GM19468 (cell line): ENCODE results near the gene SLAIN1.

Source experiments
- ATAC-seq: cut with Tn5 transposase; IDR thresholded peaks from one replicate; pipeline ENCODE4 v1.9.1; 2021; ENCODE audit warnings: mild to moderate bottlenecking, moderate library complexity, moderate number of reproducible peaks; ENCODE audit not compliant: unreplicated experiment; ENCODE audit errors: extremely low read depth

Gene SLAIN1

GRCh38 chr13:77703408-77703807 lies 5.9 kb downstream of the SLAIN1 start:
- ATAC-seq, result no peak

DNA sequence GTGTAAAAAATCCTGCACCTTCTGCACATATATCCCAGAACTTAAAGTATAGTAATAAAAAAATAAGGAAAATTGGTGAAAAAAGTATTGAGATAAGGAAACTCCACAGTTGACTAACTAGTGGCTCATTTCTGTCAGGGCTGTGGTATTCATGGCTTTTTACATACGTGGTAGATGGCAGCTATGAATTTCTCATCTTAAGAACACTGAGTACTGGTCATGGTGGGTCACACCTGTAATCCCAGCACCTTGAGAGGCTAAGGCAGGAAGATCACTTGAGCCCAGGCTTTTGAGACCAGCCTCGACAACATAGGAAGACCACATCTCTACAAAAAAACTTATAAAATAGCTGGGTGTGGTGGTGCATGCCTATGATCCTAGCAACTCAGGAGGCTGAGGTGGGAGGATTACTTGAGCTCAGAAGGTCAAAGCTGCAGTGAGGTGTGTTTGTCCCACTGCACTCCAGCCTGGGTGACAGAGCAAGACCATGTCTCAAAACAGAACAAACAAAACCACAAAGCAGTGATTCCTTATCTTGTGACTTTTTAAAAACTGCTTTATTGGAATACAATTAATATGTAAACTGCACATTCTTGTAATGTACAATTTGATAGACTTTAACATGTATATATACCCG lies 16.8 kb downstream of the SLAIN1 start:
- no peak for ATAC-seq

DNA sequence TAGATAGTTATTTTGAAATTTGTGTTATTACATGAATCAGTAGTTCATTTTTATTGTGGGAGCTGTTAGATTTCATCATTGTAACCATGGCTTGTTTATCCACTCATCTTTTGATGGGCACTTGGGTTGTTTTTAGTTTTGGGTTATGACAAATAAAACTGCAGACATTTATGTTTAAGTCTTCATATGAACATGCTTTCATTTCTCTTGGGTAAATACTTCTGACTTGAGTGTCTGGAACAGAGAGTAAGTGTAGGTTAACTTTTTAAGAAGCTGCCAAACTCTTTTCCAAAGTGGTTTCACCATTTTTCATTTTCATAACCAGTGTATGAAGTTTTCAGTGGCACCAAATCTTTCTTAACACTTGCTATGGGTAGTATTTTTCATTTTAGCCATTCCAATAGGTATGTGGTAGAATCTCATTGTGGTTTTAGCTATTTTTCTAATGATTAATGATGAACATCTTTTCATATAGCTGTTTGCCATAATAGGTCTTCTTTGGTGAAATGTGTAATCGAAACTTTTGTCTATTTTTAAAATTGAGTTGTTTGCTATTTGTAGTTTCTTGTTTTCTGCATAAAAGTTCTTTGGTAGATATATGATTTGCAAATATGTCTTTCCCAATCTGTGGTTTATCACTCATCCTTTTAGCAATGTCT lies 17.9 kb downstream of the SLAIN1 start:
- ATAC-seq, result peak; percentile 69

- ATAC-seq, result no peak
Measured at GRCh38 chr13:77716692-77717091, 19.2 kb downstream of the SLAIN1 start.

DNA sequence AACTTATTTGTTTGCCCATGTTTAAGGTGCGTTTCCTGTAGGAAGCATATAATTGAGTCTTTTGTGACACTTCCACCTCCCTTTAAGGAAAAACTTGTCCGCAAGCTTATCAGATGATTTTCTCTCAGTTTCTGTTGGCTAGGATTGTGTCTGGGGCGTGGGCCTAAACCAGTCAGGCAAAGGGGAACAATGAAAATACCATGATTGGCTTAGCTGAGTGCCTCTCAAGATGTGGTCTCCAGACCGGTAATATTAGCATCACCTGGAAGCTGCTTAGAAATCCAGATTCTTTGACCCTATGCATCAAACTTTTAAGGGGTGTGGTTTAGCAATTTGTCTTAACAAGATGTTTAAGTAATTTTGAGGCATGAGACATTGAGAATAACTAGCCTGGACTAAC lies 20.0 kb downstream of the SLAIN1 start:
- ATAC-seq, result no peak

GRCh38 chr13:77719128-77719527 lies 21.6 kb downstream of the SLAIN1 start:
- ATAC-seq, result no peak

DNA sequence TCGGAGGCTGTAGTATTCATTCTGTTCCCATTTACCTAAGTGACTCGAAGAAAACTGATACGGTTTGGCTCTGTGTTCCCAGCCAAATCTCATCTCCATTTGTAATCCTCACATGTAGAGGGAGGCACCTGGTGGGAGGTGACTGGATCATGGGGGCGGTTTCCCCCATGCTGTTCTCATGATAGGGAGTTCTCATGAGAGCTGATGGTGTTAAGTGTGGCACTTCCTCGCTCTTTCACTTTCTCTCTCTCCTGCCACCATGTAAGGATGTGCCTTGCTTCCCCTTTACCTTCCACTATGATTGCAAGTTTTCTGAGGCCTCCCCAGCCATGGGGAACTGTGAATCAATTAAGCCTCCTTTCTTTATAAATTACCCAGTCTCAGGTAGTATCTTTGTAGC lies 23.5 kb downstream of the SLAIN1 start:
- no peak for ATAC-seq

DNA sequence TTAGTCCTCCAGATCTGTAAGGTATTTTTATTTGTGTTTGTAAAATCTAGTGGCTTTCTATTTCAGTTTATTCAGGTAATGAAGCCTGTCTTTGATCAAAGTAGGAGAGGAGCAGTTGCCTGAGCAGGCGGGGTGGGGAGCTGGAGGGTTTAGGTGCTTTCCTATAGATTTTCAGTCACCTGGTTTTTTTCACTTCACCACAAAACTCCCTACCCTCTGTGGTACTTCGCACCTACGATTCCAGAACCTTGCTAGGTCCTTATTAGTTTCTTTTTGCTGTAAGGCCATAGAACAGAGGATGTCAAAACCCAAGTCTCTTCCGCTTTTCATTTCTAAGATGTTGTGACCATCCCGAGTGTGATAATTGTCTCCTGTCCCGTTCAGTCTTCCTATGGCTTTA lies 26.6 kb downstream of the SLAIN1 start:
- ATAC-seq, result peak; percentile 33

DNA sequence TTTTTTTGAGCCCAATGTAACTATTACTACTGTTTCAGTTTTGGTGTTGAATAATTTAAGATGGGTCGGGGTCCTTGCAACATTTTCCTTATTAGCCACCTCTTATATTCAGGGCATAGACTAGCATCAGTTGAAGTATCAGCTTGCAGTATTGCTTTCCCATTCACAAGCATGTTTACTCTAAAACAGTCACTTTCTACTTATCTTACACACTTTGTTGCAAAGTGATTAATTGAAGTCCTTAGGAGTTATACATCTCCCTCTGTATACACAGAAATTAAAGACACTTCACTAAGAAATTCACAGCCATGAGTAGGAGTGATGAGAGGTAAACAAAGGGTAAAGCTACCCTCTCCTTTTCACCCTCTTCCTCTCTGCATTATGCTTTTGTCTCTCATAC lies 27.6 kb downstream of the SLAIN1 start:
- no peak for ATAC-seq

- no peak for ATAC-seq
Measured at GRCh38 chr13:77728265-77729125, 31.0 kb downstream of the SLAIN1 start.

GRCh38 chr13:77729502-77730221 lies 32.2 kb downstream of the SLAIN1 start:
- ATAC-seq, result peak; percentile 96

DNA sequence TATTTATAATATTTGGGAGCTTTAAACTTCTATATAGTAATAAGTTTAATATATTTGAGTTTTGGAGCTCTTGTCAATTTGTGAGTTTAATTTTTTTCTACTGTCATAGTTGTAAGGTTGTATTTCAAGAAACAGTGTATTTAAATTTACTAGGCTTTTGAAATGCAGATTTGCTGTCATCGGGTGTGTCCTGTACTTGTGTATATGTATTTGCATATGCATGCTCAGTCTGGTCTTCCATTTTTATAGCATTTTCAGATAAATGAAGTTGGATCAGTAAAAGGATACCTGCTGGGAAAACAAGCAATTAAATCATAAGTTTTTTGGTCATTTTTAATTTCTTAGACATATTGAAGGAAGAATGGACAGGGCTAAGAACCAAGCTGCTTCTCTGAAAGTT lies 33.1 kb downstream of the SLAIN1 start:
- no peak for ATAC-seq

DNA sequence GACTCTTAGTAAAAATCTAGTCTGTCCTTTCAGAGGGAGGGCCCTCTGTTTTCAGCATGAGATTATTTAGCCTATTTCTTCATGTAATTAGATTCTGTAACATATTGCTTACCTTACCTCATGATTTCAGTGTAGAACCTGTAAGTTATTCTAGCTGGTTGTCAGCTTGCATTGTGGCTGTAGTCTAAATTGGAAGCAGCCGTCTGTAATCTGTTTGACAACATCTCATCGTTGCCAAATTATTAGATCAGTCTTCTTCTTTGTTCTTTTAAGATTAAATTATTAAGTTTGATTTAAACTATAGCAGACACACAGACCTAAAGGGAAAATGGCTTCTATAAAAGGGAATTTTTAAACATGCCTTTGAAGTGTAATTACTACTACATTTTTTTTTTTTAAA lies 34.8 kb downstream of the SLAIN1 start:
- ATAC-seq, result no peak

- ATAC-seq, result no peak
Measured at GRCh38 chr13:77733674-77734073, 36.2 kb downstream of the SLAIN1 start.

- ATAC-seq, result peak; percentile 63
Measured at GRCh38 chr13:77737583-77738200, 40.2 kb downstream of the SLAIN1 start.

- ATAC-seq, result no peak
Measured at GRCh38 chr13:77740097-77740735, 42.7 kb downstream of the SLAIN1 start.

DNA sequence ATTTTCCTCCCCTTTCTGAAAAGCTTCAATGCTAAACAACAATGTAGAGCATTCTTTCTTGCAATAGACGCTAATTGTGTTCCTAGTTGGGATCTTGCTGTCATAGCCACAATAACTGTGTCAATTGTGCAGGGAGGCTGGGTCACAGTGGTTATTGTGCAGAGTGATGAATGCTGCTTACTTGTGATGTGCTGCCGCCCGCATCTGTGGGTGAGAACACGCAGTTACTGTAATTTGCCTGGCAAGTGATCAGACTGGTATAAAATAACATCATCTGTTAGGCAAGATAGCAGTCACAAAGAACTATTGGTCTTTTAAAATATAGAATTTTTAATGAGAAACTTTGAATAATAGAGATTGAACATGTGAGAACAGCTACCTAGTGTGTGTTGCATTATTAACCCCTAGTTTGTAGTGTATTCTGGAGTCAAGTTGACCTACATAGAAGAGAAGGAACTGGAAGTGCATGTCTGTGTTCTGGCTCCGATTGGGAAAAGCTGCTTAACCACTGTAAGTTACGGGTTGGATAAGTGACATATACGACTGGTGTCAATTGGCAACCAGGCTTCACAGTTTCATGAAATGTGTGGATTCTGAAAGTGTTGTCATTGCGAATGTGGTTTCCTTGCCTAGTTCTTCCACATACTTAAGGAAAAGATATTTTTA lies 43.6 kb downstream of the SLAIN1 start:
- no peak for ATAC-seq

DNA sequence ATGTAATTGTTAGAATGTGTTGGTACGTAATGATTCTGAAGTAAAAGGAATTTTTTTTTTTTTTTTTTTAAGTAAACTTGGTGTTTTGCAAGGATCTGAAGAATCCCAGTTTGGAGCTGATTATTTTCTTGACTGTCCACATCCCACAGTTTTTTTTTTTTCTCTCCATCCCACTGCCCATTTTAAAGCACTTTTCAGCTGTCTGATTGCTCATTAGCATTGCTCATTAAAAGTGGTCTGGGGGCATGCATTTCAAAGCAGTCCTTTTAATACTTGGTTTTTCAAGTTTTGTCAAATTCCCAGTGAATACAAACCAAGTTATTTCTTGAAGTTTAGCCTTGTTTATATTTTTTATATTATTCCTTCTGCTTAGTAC lies 44.1 kb downstream of the SLAIN1 start:
- ATAC-seq, result no peak

DNA sequence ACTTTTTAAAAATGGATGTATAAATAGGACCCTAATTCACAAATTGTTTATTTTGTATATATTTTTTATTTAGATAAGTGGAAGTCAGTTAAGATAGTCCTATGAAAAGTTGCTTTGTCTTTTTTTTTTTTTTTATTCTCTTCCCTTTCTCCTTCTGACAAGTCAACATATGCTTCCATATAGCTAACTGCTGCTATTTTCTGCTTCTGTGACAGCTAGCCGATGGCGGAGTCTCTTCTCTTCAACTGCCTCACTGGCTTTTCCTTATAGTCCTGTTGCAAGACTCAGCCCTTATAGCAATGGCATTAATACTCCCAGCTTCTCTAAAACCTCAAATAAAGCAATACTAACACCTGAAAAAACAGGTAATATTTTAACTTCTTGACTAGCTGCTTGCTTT lies 45.3 kb downstream of the SLAIN1 start:
- ATAC-seq, result no peak
